HG02943 (cell line): ENCODE data around the gene PI4KB.
"Not testable (repeated sequence)": the region's sequence is repeated elsewhere in the genome, so short reads cannot be mapped to it uniquely, and the experiment has no call there.

ENCODE experiments used
- ATAC-seq: cut with Tn5 transposase; IDR thresholded peaks from one replicate; pipeline ENCODE4 v1.9.1; 2021; ENCODE audit warnings: mild to moderate bottlenecking, low read depth, moderate library complexity; ENCODE audit not compliant: unreplicated experiment

Gene PI4KB

DNA sequence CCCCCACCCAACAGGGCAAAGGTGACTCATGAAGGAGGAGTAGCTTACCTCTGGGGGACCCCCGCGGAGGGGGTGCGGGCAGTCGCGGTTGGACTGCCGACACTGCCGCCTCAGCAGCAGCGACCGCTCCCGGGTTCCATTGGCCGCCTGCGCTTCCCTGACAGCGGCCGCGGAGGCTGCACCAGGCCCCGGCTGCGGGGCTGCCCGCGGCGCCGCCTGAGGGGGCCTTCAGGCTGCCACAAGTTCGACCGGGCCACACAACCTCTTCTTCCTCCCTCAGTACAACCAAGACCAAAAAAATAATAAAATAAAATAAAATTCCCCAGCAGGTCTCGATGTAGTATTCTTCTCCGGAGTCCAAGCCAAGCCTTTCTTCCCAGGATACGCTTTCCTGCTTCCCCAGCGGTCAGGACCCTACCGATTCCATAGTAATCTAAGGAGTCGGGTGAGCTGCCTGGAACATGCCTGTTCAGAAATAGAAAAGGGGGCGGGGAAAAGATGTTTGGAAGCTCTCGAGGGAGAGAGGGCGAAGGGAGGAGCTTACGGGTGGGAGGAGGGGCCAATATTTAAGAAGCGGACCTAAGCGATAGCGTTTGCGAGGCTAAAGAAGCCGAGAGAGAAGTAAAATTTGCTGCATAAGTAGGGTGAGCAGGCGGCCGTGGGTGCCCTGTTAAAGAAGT is at the start of gene PI4KB:
TSS of gene PI4KB (minus strand) at position 194 of the 680 bp plus-strand sequence. CDS start 10,935 bp downstream, outside the sequence.
- peak; percentile 71 for ATAC-seq

DNA sequence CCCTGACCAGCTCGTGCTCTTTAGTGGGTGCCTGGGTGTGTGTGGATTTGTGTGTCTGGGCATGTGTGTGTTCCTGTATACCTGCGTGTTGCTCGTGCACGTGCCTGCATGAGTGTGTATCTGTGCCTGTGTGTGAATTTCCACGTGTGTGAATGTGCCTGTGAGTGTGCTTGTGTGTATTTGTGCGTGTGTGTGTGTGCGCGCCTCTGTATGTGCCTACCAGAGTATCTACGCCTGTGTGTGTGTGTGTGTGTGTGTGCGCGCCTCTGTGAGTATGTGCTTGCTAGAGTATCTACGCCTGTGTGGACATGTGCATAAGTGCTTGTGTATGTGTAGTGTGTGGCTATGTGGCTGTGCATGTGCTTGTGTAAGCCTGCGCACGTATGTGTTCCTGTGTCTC is 46.0 kb upstream of the PI4KB start:
- ATAC-seq = no peak

- ATAC-seq = no peak
Observed at GRCh38 chr1:151372058-151372934, 45.1 kb upstream of the PI4KB start, which contains the start of gene SELENBP1. SELENBP1 (minus strand) TSS chr1:151372705; CDS start chr1:151372641, 64 bp downstream.

GRCh38 chr1:151371370-151372057 is 44.3 kb upstream of the PI4KB start:
- ATAC-seq = no peak

GRCh38 chr1:151370211-151370911 is 43.1 kb upstream of the PI4KB start:
- no peak for ATAC-seq

GRCh38 chr1:151369621-151370048 is 42.4 kb upstream of the PI4KB start:
- ATAC-seq = no peak

DNA sequence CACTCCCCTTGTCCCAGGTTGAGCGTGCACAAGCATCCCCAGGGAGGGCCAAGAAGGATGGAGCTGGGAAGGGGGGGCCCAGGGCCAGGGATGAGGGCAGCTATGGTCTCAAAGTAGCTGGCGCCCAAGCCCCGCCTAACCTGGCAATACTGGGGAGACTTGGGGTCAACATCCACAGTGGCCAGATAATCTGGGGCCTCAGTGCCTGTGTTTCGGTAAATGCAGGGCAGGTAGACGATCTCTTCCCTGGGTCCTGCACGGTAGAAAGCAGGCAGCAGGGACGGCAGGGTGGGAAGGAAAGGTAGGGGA is 42.0 kb upstream of the PI4KB start:
- ATAC-seq = no peak

GRCh38 chr1:151368393-151369301 is 41.4 kb upstream of the PI4KB start:
- ATAC-seq = no peak

DNA sequence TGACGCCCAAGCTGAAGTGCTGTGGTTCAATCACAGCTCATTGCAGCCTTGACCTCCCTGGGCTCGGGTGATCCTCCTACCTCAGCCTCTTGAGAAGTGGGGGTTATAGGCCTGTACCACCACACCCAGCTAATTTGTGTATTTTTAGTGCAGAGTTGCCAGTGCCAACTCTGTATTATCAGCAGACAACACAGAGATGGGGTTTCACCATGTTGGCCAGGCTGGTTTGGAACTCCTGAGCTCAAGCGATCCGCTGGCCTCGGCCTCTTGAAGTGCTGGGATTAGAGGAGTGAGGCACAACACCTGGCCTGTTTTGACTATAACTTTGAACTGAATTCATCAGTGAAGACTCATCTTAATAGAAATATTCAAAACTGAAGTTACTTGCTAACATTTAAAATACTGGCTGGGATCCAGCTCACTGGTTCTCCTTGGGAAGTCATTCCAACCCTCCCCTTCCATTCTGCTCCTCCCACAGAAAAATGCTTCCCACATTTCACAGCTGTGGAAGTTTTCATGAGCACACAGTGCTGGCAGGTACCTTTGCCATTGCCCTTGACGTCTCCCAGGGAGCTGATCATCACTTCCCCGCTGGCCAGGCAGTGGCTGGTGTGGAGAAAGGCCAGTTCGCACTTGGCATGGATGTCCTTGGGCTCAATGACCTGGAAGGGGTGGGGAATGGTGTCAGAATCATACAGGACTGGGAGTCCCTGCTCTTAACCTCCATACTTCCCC is 40.6 kb upstream of the PI4KB start:
- no peak for ATAC-seq

DNA sequence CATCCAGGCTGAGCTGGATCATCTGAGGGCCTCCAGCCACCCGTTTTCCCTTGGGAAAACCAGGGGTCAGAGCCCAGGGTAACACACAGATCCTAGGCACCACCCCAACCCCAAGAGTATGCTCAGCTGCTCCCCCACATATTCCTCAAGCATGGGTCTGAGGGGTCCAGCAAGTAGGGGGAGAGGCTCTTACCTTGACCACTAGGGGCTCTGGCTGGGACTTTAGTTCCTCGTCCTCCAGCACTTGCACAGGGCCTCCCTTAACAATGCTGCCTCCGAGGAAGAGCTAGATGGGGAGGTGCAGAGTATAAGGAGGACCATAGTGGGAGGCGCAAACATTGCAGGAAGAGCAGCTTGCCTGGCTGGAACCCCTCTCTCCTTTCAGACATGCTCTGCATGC is 37.8 kb upstream of the PI4KB start:
- ATAC-seq = no peak

DNA sequence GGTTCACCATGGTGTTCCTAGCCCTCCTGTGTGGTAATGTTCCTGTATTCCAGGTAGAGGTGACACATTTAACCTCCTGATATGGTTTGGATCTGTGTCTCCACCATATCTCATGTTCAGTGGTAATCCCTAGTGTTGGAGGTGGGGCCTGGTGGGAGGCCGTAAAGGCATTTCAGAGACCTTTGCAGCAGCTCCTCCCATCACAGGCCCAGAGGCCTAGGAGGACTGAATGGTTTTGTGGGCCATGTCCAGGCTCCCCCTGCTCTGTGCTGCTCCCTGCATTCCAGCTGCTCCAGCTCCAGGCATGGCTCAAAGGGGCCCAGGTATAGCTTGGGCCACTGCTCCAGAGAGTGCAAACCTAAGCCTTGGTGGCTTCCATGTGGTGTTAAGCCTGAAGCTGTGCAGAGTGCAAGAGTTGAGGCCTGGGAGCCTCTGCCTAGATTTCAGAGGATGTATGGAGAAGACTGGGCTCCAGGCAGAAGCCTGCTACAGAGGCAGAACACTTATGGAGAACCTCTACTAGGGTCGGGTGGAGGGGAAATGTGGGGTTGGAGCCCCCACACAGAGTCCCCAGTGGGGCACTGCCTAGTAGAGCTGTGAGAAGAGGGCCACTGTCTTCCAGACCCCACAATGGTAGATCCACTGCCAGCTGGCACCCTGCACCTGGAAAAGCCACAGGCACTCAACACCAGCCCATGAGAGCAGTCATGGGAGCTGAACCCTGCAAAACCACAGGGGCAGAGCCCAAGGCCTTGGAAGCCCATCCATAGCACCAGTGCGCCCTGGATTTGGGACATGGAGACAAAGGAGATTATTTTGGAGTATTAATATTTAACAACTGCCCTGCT is 35.3 kb upstream of the PI4KB start:
- ATAC-seq = no peak

GRCh38 chr1:151361883-151362282 is 34.7 kb upstream of the PI4KB start:
- ATAC-seq = no peak

- ATAC-seq = no peak
Observed at GRCh38 chr1:151356696-151357095, 29.5 kb upstream of the PI4KB start.

- no peak for ATAC-seq
Observed at GRCh38 chr1:151352021-151352718, 25.0 kb upstream of the PI4KB start.

DNA sequence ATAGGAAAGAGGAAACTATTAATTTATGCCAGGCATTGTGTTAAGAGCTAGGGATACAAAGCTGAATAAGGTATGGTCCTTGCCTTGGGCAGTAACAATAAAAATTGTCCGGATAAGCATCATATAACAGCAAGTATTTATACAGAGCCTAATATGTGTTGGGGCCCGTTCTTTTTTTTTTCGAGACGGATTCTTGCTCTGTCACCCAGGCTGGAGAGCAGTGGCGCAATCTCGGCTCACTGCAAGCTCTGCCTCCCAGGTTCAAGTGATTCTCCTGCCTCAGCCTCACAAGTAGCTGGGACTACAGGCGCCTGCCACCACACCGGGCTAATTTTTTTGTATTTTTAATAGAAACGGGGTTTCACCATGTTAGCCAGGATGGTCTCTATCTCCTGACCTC is 23.1 kb upstream of the PI4KB start:
- ATAC-seq = not testable (repeated sequence)

- ATAC-seq = no peak
Observed at GRCh38 chr1:151347523-151348246, 20.5 kb upstream of the PI4KB start.
